Effector memory CD4-positive, alpha-beta T cell (primary cell): Measurements from ENCODE around the gene HDHD5.

ENCODE experiments used
- DNase-seq, 3 donors: peaks; one replicate each; pipeline ENCODE4 v3.0.0-alpha.2; 2020
- H3K27ac ChIP-seq: 2 replicates; pipeline ENCODE4 v1.7.0; 2013; ENCODE audit warnings: mild to moderate bottlenecking, low read length, moderate library complexity; ENCODE audit not compliant: insufficient read depth, poor library complexity, severe bottlenecking
- H3K27me3 ChIP-seq: replicated peaks from 2 replicates; pipeline ENCODE4 v1.7.0; 2013; ENCODE audit warnings: mild to moderate bottlenecking, low read length; ENCODE audit not compliant: insufficient read depth, control insufficient read depth, poor library complexity, severe bottlenecking
- H3K36me3 ChIP-seq: 2 replicates; pipeline ENCODE4 v1.7.0; 2013; ENCODE audit warnings: mild to moderate bottlenecking, low read length, moderate library complexity; ENCODE audit not compliant: control insufficient read depth, insufficient read depth
- H3K4me1 ChIP-seq: 2 replicates; pipeline ENCODE4 v1.7.0; 2013; ENCODE audit warnings: low read length, mild to moderate bottlenecking; ENCODE audit not compliant: control insufficient read depth, insufficient read depth, poor library complexity, severe bottlenecking
- H3K4me3 ChIP-seq: 2 replicates; pipeline ENCODE4 v1.7.0; 2013; ENCODE audit warnings: low read length, low read depth, mild to moderate bottlenecking; ENCODE audit not compliant: insufficient read depth, poor library complexity, severe bottlenecking
- H3K9me3 ChIP-seq: 2 replicates; pipeline ENCODE4 v1.7.0; 2013; ENCODE audit warnings: mild to moderate bottlenecking, low read length, moderate library complexity; ENCODE audit not compliant: control insufficient read depth

The HDHD5 gene

GRCh38 chr22:17107547-17107810 is 51.6 kb downstream of the HDHD5 start:
- H3K27ac ChIP-seq, result no peak overlapping the region
- peaks cover 7% of the 10 kb centered on the region for H3K4me1 ChIP-seq
- H3K27me3 ChIP-seq, result no peaks in the 10 kb centered on the region
- H3K4me3 ChIP-seq, result no peak overlapping the region
- DNase-seq, result no peak
- H3K36me3 ChIP-seq, result peaks cover 63% of the 10 kb centered on the region
- no peaks in the 10 kb centered on the region for H3K9me3 ChIP-seq

GRCh38 chr22:17106785-17107546 is 52.1 kb downstream of the HDHD5 start:
- Histone ChIP-seq H3K4me1 (peaks cover 7% of the 10 kb centered on the region), H3K27ac (no peak overlapping the region), H3K27me3 (no peaks in the 10 kb centered on the region), H3K4me3 (peak overlapping the region; percentile 8), H3K36me3 (peaks cover 68% of the 10 kb centered on the region), H3K9me3 (no peaks in the 10 kb centered on the region)
- DNase-seq, result no peak

- Histone ChIP-seq H3K4me1 (peaks cover 7% of the 10 kb centered on the region), H3K36me3 (peaks cover 75% of the 10 kb centered on the region), H3K9me3 (no peaks in the 10 kb centered on the region), H3K27ac (no peak overlapping the region), H3K27me3 (no peaks in the 10 kb centered on the region), H3K4me3 (peak overlapping the region; percentile 8)
- DNase-seq, result no peak
Observed at GRCh38 chr22:17106161-17106784, 52.8 kb downstream of the HDHD5 start.

- Histone ChIP-seq H3K27me3 (no peaks in the 10 kb centered on the region), H3K27ac (no peak overlapping the region), H3K4me3 (no peak overlapping the region), H3K9me3 (no peaks in the 10 kb centered on the region), H3K4me1 (peaks cover 7% of the 10 kb centered on the region), H3K36me3 (peaks cover 84% of the 10 kb centered on the region)
- no peak for DNase-seq
Observed at GRCh38 chr22:17105143-17106129, 53.6 kb downstream of the HDHD5 start.

GRCh38 chr22:17104336-17104935 is 54.6 kb downstream of the HDHD5 start:
- DNase-seq, result no peak
- Histone ChIP-seq H3K36me3 (peaks cover 87% of the 10 kb centered on the region), H3K27me3 (no peaks in the 10 kb centered on the region), H3K9me3 (no peaks in the 10 kb centered on the region), H3K27ac (no peak overlapping the region), H3K4me3 (no peak overlapping the region), H3K4me1 (peaks cover 15% of the 10 kb centered on the region)

- peaks cover 26% of the 10 kb centered on the region for H3K4me1 ChIP-seq
- no peak overlapping the region for H3K27ac ChIP-seq
- H3K36me3 ChIP-seq, result peaks cover 83% of the 10 kb centered on the region
- DNase-seq, result no peak
- no peak overlapping the region for H3K4me3 ChIP-seq
- H3K9me3 ChIP-seq, result no peaks in the 10 kb centered on the region
- no peaks in the 10 kb centered on the region for H3K27me3 ChIP-seq
Observed at GRCh38 chr22:17103351-17103750, 55.7 kb downstream of the HDHD5 start.

GRCh38 chr22:17102297-17102667 is 56.8 kb downstream of the HDHD5 start:
- H3K27me3 ChIP-seq, result no peaks in the 10 kb centered on the region
- H3K9me3 ChIP-seq, result no peaks in the 10 kb centered on the region
- no peak for DNase-seq
- H3K4me1 ChIP-seq, result peaks cover 36% of the 10 kb centered on the region
- peaks cover 73% of the 10 kb centered on the region for H3K36me3 ChIP-seq
- no peak overlapping the region for H3K27ac ChIP-seq
- H3K4me3 ChIP-seq, result no peak overlapping the region

GRCh38 chr22:17101475-17102296 is 57.4 kb downstream of the HDHD5 start:
- H3K27me3 ChIP-seq, result no peaks in the 10 kb centered on the region
- no peaks in the 10 kb centered on the region for H3K9me3 ChIP-seq
- DNase-seq, result no peak
- H3K27ac ChIP-seq, result no peak overlapping the region
- H3K4me1 ChIP-seq, result peaks cover 39% of the 10 kb centered on the region
- H3K4me3 ChIP-seq, result no peak overlapping the region
- peaks cover 67% of the 10 kb centered on the region for H3K36me3 ChIP-seq

- peaks cover 61% of the 10 kb centered on the region for H3K36me3 ChIP-seq
- no peak overlapping the region for H3K27ac ChIP-seq
- peaks cover 36% of the 10 kb centered on the region for H3K4me1 ChIP-seq
- DNase-seq, result no peak
- no peak overlapping the region for H3K4me3 ChIP-seq
- H3K27me3 ChIP-seq, result no peaks in the 10 kb centered on the region
- no peaks in the 10 kb centered on the region for H3K9me3 ChIP-seq
Observed at GRCh38 chr22:17100621-17101020, 58.5 kb downstream of the HDHD5 start.
